HTERT RPE-1 (cell line): ENCODE measurements around the gene RERE.

ENCODE experiments used
- in situ Hi-C: fragments of 300-500 bp; cut with MboI; formaldehyde crosslinking; loops from 4 replicates; pipeline ENCODE4 v1.14.3; 2020; ENCODE audit warnings: low sequenced_read_pairs

RERE gene

GRCh38 chr1:8722366-8722765 lies 95.1 kb downstream of the RERE start:
- in situ Hi-C loops: no loop called here

DNA sequence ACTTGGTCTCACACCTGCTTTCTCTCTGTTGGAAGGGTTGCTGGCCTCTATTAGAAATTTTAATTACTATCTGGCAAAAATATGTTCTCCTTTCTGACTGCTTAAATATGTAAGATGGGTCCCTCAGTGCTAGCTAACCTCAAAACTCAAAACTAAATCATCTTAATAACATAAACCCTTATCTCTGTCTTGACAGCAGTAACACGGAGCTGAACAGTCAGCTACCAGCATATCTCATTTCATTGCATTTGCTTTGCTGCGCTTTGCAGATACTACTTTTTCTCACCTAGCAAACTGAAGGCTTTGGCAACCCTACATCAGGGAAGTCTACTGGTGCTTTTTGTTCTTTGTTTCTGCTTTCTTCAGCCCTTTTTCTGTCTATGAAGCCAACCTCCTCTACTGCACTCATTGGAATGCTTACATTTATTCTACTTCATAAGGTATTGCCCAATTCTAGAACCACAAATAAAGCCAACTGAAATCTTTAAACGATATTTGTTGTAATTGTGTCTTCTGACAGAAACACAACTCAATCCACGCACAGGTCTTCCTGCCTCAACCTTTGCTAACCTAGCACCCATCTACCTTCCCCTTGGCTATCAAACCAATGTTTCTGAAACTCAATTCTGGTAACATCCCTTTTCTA lies 95.6 kb downstream of the RERE start:
- in situ Hi-C loops: no loop called here

GRCh38 chr1:8720347-8720746 lies 97.1 kb downstream of the RERE start:
- in situ Hi-C loops: no loop called here

- in situ Hi-C loops: no loop called here
Observed at GRCh38 chr1:8718850-8719361, 98.5 kb downstream of the RERE start.

- in situ Hi-C loops: no loop called here
Observed at GRCh38 chr1:8717148-8717547, 100.3 kb downstream of the RERE start.

DNA sequence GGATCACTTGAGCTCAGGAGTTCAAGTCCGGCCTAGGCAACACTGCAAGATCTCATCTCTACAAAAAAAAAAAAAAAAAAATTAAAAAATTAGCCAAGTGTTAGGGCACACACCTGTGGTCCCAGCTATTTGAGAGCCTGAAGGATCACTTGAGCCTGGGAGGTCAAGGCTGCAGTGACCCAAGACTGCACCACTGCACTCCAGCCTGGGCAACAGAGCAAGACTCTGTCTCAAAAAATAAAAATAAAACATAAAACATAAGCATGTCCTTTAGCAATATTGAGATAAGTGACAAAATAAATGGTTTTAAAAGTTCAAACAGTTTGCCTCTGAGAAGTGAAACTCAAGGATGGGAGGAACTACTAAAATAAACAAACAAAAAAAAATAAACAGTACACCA lies 101.2 kb downstream of the RERE start:
- in situ Hi-C loops: no loop called here

GRCh38 chr1:8714173-8714572 lies 103.3 kb downstream of the RERE start:
- in situ Hi-C loops: no loop called here

GRCh38 chr1:8712413-8713231 lies 104.8 kb downstream of the RERE start:
- in situ Hi-C loops: no loop called here

GRCh38 chr1:8711873-8712412 lies 105.5 kb downstream of the RERE start:
- in situ Hi-C loops: no loop called here

DNA sequence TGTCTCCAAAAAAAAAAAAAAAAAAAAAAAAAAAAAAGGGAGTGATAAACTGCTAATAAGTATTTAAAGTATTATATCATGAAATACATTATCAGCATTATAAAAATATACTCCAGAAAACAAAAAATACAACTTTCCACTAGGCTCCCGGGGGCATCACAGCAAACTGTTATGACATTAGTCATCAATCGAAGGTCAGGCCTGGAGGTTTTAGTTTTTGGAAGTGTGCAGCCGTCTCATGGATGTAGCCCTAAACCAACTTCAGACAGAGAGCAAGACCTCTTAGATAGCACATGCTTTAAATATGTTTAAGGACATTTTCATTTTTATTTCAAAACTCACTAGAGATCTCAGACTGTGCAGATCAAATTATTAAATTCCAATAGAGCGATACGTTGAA lies 106.3 kb downstream of the RERE start:
- in situ Hi-C loops: no loop called here

DNA sequence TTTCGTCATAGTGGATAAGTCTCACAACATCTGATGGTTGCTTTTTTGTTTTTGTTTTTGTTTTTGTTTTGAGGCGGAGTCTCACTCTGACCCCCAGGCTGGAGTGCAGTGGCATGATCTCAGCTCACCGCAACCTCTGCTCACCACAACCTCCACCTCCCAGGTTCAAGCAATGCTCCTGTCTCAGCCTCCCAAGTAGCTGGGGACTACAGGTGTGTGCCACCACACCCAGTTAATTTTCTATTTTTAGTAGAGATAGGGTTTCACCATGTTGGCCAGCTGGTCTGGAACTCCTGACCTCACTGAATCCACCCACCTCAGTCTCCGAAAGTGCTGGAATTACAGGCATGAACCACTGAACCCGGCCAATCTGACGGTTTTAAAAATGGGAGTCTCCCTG lies 109.2 kb downstream of the RERE start:
- in situ Hi-C loops: no loop called here

GRCh38 chr1:8706995-8707396 lies 110.4 kb downstream of the RERE start:
- in situ Hi-C loops: no loop called here

DNA sequence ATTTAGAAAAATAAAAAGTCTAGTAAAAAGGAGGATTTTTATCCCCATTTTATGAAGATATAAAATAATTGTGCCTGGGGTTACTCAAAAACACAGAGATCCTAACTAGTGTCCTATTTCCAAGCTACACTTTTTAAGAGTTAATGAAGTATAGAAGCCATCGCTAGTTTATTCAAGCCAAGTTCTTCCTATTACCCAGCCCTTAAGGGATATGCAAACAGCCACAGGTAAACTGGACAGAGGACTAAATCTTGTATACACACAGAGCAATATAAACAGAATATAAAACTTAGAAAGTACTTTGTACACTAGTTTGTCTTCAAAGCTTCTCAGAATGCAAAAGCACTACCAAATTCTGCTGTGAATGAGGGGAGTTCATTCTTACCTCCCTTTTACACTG lies 111.1 kb downstream of the RERE start:
- in situ Hi-C loops: no loop called here

DNA sequence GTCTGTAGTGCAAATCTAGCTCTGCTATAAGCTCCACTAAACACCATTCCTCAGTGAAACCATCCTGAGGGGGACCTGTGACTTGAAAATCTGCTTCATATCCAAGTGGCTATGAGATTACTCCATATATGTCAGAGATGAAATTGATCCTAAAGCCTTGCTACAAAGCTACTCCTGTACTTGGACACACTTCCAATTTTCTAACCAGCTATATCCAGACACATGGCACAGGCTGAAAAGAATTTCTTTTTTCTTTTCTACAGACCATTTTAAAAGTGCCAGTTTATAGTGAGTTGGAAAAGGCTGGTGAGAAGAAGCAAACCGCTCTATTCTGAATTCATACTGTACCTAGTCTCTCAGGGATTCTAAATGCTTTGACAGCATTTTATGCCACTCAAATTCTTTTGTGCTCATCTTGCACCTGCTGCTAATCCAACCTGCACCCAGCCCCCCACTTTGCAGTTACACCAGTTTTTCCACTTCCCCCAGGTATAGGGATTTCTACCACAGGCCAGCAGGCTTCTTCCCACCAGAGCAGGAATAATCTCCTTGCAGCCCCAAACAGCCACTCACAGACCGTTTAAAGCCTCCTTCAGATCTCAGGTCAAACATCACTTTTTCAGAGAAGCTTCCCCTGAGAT lies 112.5 kb downstream of the RERE start:
- in situ Hi-C loops: no loop called here

DNA sequence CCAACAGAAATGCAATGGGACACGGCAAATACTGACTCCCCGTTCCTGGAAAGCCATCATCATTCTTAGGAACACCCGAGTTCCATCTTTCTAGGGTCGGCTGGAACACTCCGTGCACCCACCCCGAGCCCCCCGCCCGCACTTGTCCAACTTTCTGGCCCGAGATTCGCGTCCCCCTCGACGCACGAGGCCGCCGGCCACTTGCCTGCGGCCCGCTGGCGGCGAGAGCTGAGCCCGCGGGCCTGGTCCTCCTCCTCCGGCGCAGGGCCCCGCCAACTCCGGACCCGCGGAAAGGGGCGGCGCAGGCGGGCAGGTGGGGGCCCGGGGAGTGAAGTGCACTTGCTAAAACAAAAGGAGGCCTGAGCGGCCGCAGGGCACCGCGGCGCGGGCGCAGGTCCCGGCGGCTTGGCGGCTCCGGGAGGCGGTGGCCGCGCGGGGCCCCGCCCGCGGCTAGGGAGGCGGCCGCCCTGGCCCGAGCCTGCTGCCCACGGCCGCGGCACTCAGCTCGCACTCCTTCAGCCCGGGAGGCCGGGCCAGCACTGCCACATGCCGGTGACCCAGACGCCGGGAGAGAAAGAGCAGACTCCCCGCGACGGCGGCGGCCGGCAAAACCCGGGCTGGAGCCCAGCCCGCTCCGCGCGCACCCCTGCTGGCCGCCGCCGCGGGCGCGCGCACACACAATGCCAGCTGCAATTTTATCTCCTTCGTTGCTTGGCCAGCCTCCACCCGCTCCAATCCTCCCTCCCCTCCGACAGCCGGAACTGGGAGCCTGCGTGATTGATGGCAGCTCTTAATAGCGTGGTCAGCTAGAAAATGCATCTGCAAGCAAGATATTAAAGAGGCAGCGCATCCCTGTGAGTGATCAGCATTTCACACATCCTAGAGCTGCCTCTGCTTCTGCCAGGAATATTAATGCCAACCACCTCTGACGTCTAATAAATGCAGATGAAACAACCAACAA lies 114.3 kb downstream of the RERE start:
- in situ Hi-C loops: no loop called here

DNA sequence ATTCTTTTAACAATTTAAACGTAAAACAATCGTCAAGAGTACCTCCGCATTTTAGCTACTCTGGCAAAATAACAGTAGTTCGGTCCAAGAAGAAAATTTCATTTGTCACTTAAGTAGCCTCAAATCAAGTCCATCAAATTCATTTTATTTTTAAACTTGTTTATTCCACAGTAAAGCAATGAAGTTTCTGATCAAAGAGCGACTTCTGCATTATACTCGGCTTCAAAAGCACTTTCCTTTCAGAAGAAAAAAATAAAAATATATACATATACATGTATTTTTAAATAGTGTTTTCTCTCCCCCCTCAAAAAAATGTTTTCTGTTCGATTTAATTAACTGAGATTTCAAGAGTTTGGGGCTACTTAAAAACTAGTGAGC lies 115.0 kb downstream of the RERE start:
- in situ Hi-C loops: no loop called here

DNA sequence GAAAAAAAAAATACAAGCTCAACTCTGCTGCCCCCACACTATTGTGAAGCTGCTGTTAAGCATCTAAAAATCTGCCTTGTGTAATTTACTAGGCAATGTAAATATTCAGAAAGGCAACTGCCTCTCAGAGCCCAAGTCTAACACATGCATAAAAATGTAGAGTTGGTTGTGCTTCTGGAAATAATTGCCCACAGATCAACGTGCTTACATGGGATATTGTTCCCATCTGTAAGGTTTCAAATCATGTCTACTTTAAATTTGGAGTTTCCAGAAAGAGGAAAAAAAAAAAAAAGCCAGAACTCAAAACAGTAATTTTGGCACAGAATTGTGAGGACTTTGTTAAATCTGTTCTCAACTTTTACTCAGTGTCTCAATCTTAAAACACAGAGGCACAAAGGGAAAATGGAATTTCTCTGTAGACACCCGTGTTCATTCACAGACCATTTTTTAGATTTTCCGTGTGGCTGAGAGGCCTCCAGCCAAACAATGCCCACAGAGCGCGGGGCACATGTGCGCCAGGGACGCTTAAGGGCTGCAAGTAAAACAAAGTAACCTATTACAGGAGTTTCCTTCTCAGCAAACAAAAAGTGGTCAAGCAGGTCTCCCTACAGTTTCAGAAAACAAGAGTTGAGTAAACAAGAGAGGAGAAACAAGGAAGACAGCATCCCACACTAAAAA lies 115.5 kb downstream of the RERE start:
- in situ Hi-C loops: no loop called here

DNA sequence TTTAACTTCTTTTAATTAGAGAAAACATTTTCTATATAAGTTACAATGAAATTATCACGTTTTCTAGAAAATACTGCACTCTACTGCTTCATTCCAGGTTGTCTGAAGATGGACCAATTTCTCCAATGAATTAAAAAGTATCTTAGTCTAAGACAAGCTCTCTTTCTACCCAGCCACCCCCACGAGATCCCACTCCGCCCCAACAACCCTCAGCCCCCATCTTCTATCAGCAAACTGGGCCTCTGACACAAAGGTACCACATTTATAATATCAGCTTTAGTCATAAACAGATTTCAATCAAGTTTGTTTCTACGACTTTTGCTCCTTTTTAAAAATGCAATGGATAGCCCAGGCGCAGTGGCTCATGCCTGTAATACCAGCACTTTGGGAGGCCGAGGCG lies 117.8 kb downstream of the RERE start:
- in situ Hi-C loops: no loop called here

GRCh38 chr1:8698937-8699447 lies 118.4 kb downstream of the RERE start:
- in situ Hi-C loops: no loop called here
